Endothelial cell (in vitro differentiated cells): ENCODE results near the gene GABRD. TPM values are rescaled to one million over a fixed set of nuclear protein-coding genes. Genes with fewer than 3 reads are reported as not detected.

Source experiments
- DNase-seq: peaks from one replicate; pipeline ENCODE4 v3.0.0; 2021; ENCODE audit warnings: low spot score
- H3K27ac Mint-ChIP-seq: one replicate; pipeline ENCODE4 v1.8.0; 2021; ENCODE audit warnings: mixed read lengths, inconsistent platforms; ENCODE audit not compliant: unreplicated experiment
- H3K27me3 Mint-ChIP-seq: one replicate; pipeline ENCODE4 v1.8.0; 2021; ENCODE audit warnings: mild to moderate bottlenecking, moderate library complexity, mixed read lengths, inconsistent platforms; ENCODE audit not compliant: unreplicated experiment
- H3K36me3 Mint-ChIP-seq: one replicate; pipeline ENCODE4 v1.8.0; 2021; ENCODE audit warnings: mild to moderate bottlenecking, low read depth, mixed read lengths, inconsistent platforms; ENCODE audit not compliant: unreplicated experiment
- H3K4me1 Mint-ChIP-seq: one replicate; pipeline ENCODE4 v1.8.0; 2021; ENCODE audit warnings: mild to moderate bottlenecking, mixed read lengths, inconsistent platforms; ENCODE audit not compliant: unreplicated experiment
- H3K4me3 Mint-ChIP-seq: one replicate; pipeline ENCODE4 v1.8.0; 2021; ENCODE audit warnings: mild to moderate bottlenecking, mixed read lengths, inconsistent platforms; ENCODE audit not compliant: unreplicated experiment
- H3K9me3 Mint-ChIP-seq: one replicate; pipeline ENCODE4 v1.8.0; 2021; ENCODE audit warnings: mixed read lengths, inconsistent platforms; ENCODE audit not compliant: unreplicated experiment
- total RNA-seq: library from RNA; stranded (reverse); fragmentation: NEBNext Ultra II Directional; extraction: Animal tissue kit (Norgen Biotek cat#: 25700); gene quantifications from one replicate; pipeline ENCODE4 v1.2.1, GENCODE V29; 2021; ENCODE audit not compliant: unreplicated experiment
- TF ChIP-seq, protein P1 (sequence below): fragments of 200-600 bp; sonication (generic); IDR thresholded peaks from one replicate; pipeline ENCODE4 v1.5.0; 2021; ENCODE audit warnings: antibody characterized with exemption; ENCODE audit not compliant: unreplicated experiment

Gene GABRD
- total RNA-seq, 1 donor from 2014 or later = 0.64 TPM

DNA sequence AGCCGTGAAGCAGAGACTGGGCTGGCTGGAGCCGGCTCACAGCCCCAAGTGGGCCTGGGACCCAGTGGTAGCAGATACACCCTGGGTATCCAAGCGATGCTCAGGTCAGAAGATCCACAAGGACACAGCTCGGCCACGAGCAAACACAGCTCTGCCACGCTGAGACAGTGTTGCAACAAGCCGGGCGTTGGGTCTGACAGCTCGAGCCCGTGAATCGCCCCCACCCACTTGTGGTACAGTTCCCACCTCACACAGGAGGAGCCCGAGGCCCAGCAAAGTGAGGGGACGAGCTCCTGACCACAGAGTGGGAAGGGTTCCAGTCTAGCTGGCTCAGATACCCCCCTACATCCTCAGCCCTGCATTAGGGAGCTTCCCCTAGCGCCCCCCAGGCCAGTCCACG is 22.2 kb downstream of the GABRD start:
- Mint-ChIP-seq H3K4me3 (no peak overlapping the region), H3K4me1 (peaks cover 3% of the 10 kb centered on the region), H3K27ac (no peak overlapping the region)

DNA sequence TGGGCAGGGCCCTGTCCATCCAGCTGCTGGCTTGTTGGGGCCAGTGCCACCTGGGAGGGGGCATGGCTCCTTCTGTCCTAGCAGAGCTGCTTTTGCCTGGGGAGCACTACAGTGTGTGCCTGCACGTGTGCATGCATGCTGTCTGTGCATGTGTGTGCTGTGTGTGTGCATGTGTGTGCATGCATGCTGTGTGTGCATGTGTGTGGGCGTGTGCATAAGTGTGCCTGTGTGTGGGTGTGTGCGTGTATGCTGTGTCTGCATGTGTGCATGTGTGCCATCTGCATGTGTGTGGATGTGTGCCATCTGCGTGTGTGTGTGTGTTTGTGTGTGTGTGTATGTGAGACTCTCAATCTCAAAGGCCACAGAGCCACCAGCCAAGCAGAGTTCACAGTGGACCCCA is 22.7 kb downstream of the GABRD start:
- H3K27me3 Mint-ChIP-seq = peaks cover 14% of the 10 kb centered on the region
- H3K36me3 Mint-ChIP-seq = no peaks in the 10 kb centered on the region
- no peaks in the 10 kb centered on the region for H3K9me3 Mint-ChIP-seq
- H3K4me3 Mint-ChIP-seq = no peak overlapping the region
- peaks cover 3% of the 10 kb centered on the region for H3K4me1 Mint-ChIP-seq
- no peak for DNase-seq
- TF ChIP-seq, protein P1, sequence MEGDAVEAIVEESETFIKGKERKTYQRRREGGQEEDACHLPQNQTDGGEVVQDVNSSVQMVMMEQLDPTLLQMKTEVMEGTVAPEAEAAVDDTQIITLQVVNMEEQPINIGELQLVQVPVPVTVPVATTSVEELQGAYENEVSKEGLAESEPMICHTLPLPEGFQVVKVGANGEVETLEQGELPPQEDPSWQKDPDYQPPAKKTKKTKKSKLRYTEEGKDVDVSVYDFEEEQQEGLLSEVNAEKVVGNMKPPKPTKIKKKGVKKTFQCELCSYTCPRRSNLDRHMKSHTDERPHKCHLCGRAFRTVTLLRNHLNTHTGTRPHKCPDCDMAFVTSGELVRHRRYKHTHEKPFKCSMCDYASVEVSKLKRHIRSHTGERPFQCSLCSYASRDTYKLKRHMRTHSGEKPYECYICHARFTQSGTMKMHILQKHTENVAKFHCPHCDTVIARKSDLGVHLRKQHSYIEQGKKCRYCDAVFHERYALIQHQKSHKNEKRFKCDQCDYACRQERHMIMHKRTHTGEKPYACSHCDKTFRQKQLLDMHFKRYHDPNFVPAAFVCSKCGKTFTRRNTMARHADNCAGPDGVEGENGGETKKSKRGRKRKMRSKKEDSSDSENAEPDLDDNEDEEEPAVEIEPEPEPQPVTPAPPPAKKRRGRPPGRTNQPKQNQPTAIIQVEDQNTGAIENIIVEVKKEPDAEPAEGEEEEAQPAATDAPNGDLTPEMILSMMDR = no peak
- H3K27ac Mint-ChIP-seq = no peak overlapping the region

More for the DNA sequence above, 22.2 kb downstream of the GABRD start:
- H3K36me3 Mint-ChIP-seq = no peaks in the 10 kb centered on the region
- peaks cover 12% of the 10 kb centered on the region for H3K27me3 Mint-ChIP-seq
- DNase-seq = no peak
- TF ChIP-seq, protein P1 = no peak
- H3K9me3 Mint-ChIP-seq = no peaks in the 10 kb centered on the region

DNA sequence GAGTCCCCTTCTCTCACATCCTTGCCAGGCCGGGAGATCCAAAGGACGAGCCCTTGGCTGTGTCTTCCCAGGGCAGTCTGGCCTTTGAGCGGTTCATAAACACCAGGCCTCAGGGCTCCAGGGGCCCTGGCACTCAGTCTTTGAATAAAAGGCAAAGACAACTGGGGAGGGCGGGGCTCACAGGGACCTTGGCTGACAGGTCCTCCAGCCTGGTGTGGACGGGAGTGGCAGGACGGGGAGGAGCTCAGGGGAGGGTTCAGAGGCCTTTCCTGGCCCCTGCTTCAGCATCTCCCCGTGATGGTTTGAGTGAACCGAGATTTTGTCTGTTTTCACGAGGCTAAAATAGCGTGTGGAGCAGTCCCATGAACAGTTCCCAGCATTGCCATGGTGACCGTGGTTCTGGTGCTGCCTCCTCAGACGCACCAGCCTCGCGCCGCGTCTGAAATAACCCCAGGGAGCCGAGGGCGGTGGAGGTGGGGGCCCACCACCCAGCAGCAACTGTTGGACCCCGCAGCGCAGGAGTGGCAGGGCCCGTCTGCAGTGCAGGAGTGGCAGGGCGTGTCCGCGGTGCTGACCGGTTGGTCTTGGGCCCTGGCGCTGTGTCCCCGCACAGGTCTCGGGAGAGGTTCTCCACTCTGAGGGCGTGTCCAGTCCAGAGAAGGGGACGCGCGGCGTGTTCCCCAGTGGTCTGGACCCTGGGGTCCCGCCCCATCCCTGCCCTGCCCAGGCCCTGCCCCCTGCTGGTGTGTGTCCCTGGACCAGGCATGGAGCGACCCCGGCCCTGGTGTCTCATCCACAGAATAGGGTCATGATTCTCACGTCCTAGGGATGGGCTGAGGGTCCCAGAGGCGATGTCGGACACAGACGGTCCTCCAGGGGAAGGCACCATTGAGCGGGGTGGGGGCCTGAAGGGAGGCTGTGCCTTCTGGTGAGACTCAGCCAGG is 24.0 kb downstream of the GABRD start:
- Mint-ChIP-seq H3K27ac (no peak overlapping the region), H3K36me3 (no peaks in the 10 kb centered on the region), H3K27me3 (peaks cover 12% of the 10 kb centered on the region), H3K4me3 (no peak overlapping the region), H3K9me3 (no peaks in the 10 kb centered on the region), H3K4me1 (peaks cover 3% of the 10 kb centered on the region)
- DNase-seq = peak; percentile 35
- TF ChIP-seq, protein P1 = no peak

DNA sequence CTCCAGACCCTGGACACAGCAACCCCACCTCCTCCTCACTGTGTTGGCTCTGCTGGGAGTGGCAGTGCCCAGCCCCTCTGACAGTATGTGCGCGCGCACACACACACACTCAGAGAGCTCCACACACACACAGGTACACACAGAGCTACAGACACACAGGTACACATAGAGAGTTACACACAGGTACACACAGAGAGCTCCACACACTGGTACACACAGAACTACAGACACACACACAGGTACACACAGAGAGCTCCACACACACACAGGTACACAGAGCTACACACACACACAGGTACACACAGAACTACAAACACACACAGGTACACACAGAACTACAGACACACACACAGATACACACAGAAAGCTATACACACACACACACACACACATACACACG is 24.7 kb downstream of the GABRD start:
- H3K27ac Mint-ChIP-seq = peak overlapping the region; percentile 32
- no peaks in the 10 kb centered on the region for H3K36me3 Mint-ChIP-seq
- H3K9me3 Mint-ChIP-seq = no peaks in the 10 kb centered on the region
- H3K27me3 Mint-ChIP-seq = peaks cover 20% of the 10 kb centered on the region
- no peak for DNase-seq
- H3K4me1 Mint-ChIP-seq = peaks cover 3% of the 10 kb centered on the region
- H3K4me3 Mint-ChIP-seq = peak overlapping the region; percentile 2
- TF ChIP-seq, protein P1 = no peak
